GM18520 (cell line): ENCODE data around the gene ATXN7L3.
"Not testable (repeated sequence)": the region's sequence is repeated elsewhere in the genome, so short reads cannot be mapped to it uniquely, and the experiment has no call there.

Source experiments
- ATAC-seq: cut with Tn5 transposase; IDR thresholded peaks from one replicate; pipeline ENCODE4 v1.9.1; 2021; ENCODE audit not compliant: unreplicated experiment

ATXN7L3 gene, protein sequence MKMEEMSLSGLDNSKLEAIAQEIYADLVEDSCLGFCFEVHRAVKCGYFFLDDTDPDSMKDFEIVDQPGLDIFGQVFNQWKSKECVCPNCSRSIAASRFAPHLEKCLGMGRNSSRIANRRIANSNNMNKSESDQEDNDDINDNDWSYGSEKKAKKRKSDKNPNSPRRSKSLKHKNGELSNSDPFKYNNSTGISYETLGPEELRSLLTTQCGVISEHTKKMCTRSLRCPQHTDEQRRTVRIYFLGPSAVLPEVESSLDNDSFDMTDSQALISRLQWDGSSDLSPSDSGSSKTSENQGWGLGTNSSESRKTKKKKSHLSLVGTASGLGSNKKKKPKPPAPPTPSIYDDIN

DNA sequence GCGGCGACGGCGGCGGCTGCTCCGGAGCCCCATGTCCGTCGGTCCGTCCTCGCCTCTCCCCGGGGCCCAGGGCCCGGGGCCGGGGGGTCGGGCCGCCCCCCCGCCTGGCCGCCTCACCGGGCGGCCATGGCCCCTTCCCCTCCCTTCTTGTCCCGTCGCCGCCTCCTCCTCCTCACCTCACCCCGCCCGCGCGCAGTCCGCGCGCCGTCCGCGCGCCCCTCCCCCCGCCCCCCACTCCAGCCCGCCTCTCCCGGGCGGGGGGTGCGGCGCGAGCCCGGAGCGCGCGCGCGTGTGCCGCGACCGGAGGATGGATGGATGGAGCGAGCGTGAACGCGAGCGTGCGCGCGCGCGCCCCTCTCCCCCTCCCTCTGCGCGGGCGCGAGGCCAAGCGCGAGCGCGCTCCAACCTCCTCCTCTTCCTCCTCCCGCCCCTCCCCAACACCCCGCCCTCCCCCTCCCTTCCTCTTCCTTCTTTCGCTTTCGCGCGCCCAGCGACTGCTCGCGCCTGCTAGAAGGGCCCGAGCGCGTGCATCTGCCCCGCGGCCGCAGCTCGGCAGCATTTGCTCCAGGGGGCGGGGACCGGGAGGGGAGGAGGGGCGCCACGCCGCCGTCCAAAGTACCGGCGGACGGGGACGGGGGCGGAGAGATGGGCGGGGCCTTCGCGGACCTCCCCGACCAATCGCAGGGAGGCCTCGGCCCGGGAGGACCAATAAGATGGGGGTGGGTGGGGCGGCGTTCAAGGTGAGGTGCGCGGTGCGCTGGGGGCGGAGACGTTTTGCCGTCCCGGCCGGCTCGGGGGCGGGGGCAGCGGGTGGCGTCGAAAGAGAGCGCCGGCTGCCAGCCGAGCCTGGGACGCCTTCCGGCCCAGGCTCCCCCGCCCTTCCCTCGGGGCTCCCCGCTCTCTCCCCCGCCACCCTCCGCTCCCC, at the start of gene ATXN7L3:
ATXN7L3 (minus strand) TSS at position 332 of the 925 bp plus-strand sequence. CDS start 1,814 bp downstream, outside the sequence.
- peak; percentile 69 for ATAC-seq

GRCh38 chr17:44247876-44248736, 48.4 kb upstream of the ATXN7L3 start:
- no peak for ATAC-seq

GRCh38 chr17:44247440-44247841, 47.8 kb upstream of the ATXN7L3 start:
- ATAC-seq = no peak

GRCh38 chr17:44241106-44241624, 41.5 kb upstream of the ATXN7L3 start:
- no peak for ATAC-seq

- ATAC-seq = not testable (repeated sequence)
These were observed 38.2 kb upstream of the ATXN7L3 start for GRCh38 chr17:44237886-44238285.

DNA sequence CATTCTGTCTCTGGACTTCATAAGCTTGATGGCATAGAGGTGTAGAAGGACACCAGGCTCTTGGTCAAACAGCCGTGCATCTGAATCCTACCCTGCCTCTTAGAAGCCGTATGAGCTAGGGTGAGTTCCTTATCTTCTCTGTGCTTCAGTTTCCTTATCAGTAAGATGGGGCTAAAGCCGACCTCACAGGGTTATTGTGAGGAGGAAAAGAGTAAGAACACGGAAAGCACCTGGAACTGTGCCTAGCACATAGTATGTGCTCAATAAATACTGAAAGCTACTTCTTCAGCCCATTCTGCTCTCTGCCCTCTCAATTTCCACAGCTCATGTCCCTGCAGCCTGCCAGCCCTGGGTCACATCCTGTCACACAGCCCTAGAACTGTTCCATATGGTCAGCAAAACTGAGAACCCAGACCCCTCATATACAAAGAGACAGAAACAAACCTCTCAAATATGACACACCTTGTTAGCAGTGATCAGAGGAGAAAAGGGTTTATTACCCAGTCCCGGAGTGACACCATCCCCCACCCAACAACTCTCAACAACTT, 36.8 kb upstream of the ATXN7L3 start:
- ATAC-seq = no peak

DNA sequence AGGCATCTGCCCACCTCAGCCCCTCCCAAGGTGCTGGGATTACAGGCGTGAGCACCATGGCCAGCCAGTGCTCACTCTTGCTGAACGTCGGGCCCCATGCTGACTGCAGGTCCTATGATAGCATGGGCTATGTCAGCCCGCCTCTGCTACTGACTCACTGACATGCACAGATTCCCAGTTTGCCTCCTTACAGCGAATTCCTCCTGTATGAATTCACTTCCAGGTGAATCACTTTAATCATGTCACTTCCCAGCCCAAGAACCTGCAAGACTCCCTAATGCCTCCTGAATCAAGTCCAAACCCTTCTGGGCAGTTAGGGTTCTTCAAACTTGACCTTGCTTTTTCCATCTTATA, 35.9 kb upstream of the ATXN7L3 start:
- no peak for ATAC-seq

- ATAC-seq = no peak
These were observed 33.9 kb upstream of the ATXN7L3 start for GRCh38 chr17:44233582-44233981.

DNA sequence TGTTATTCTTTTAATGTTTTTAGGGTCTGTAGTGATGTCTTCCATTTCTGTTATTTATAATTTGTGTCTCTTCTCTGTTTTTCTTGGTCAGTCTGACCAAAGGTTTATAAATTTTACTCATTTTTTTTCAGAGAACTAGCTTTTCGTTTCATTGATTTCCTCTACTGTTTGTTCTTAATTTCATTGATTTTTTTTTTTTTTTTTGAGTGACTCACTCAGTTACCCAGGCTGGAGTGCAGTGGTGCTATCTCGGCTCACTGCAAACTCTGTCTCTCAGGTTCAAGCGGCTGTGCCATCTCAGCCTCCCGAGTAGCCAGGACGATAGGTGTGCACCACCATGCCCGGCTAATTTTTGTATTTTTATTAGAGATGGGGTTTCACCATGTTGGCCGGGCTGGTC, 32.4 kb upstream of the ATXN7L3 start:
- no peak for ATAC-seq

- no peak for ATAC-seq
These were observed 30.5 kb upstream of the ATXN7L3 start for GRCh38 chr17:44230140-44230539.

GRCh38 chr17:44229090-44229489, 29.4 kb upstream of the ATXN7L3 start:
- no peak for ATAC-seq

DNA sequence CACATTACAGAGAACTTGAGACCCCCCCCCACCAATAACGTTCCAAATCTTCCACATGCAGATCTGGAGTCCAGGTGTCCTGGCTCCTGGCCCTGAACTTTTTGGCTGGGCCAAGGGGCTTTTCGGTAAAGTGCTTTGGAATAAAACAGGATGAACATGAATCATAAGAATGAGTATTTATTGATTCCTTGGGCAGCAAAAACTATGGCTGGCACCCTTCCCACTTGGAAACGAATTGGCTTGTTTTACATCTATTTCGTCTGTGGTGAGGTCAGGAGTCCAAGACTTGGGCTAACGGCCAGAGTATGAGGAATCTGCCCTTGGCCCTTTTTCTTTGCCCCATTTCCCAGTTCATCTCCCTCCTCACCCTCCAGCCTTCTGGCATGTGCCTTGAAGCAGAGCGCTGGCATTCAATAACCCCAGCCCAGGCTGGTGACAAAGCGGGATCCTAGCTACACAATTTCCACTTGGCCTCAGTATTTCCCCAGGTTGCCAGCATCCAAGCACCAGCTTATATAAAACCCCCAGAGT, 23.9 kb upstream of the ATXN7L3 start:
- no peak for ATAC-seq

- ATAC-seq = no peak
These were observed 22.6 kb upstream of the ATXN7L3 start for GRCh38 chr17:44222112-44222869.

GRCh38 chr17:44221862-44222111, 22.1 kb upstream of the ATXN7L3 start:
- ATAC-seq = no peak

DNA sequence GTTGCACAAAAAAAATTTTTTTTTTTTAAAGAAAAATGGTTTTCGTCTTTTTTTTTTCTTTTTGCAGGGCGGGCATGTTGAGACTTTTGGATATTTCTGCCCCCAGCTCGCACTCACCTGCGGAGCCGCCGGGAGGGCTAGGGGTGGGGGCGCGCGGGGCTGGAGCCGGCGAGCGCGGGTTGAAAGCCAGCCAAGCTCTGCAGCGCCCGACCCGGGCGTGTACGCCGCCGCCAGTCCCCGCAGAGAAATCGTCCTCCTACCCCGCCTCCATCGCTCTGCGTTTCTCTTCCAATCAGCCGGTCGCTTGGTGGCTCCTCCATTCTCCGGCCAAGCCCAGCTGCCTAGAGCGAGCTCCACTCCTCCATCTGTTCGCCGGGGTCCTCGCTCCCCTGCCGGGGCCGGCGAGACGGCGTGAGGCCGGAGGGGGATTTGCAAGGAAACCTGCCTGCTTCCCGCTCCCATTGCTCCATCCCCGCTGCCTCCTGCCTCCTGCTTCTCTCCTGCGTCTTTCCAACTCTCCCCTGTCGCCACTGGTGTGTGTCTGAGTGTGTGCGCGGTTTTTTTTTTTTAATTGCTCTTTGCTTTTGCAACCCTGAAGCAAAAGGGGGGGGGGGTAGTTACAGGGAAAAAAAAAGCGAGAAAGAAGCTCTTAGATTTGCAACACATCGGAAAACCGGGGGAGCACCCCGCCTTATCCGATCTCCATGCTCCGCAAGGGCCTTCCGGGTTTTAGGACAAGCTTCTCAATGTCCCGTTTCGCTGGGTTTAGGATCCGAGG, 21.6 kb upstream of the ATXN7L3 start:
- no peak for ATAC-seq

DNA sequence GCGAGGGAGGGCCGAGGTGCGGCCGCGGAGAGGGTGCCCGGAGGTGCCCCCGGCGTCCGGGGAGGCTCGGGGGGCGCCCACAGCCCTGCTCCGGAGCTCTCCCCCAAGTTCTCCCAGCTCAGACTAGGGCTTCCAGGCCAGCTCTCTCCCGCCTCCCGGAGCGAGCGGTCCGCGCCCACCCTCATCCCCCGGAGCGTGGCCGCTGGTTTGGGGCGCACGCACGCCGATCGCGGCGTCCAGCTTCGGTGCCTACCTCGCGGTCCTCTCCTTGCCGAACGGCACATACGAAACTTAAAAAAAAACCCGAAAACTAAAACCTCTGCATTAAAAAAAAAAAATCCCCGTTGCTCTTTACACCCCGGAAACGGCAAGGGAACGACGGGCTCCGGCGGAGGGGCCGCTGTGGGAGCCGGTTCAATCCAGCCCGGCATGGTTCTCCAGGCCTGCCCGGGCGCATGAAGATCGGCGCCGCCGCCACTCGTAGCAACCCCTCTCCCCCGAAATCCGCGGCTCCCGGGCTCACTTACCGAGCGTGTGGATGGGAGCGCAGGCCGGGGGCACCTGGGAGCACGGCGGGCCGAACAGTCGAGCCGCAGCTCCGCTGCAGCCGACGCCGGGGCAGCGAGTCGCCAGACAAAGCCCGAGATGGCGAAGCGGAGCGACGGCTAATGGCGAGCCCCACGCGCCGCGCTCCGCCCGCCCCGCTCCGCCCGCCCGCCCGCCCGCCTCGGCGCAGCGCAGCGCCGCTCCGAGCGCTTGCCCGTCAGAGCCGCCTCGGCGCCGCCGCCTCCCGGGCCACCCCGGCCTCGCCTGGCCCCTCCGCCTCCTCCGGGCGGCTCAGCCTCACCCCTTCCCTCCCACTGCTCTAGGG, 20.8 kb upstream of the ATXN7L3 start:
- ATAC-seq = no peak

DNA sequence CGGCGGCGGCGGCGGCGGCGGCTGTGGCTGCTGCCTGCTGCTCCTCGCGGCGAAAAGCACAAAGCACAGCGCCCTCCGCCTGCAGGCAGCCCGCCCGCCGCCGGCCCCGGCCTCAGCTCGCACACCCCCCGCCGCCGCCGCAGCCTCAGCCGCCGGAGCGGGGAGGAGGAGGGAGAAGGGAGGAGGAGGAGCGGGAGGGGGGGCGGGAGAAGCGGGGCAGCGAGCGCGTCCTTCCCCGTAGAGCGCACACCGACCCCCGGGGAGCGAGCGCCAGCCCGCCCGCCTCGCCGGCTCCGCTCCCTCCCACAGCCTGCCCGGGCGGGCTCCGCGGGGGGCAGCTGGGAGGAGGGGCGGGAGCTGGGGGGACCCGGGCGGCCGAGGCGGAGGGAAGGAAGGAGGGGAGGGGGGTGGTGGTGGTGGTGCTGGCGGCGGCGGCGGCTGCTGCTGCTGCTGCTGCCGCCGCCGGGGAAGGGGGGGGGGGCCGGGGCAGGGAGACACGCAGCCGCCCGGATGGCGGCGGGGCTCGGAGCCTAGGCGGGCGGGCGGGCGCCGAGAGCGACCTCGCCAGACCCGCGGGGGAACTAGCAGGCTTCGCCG, 20.0 kb upstream of the ATXN7L3 start, which contains the start of gene UBTF:
UBTF (minus strand) TSS at position 60 of the 597 bp plus-strand sequence. CDS start 1,446 bp downstream, outside the sequence.
- ATAC-seq = no peak
